Mesenteric fat pad (tissue), 1 donor: ENCODE measurements around the gene INTS2. TPM values are rescaled to one million over a fixed set of nuclear protein-coding genes. Genes with fewer than 3 reads are reported as not detected.
"Not testable (repeated sequence)": the region's sequence is repeated elsewhere in the genome, so short reads cannot be mapped to it uniquely, and the experiment has no call there.

Experiments
- DNase-seq: peaks from one replicate; pipeline ENCODE4 v3.0.0-alpha.2; 2020; ENCODE audit warnings: low spot score
- total RNA-seq: library from RNA; stranded (reverse); fragmentation: NEBNext Ultra II Directional; extraction: Animal tissue kit (Norgen Biotek cat#: 25700); gene quantifications from one replicate; pipeline ENCODE4 v1.2.1, GENCODE V29; 2021
- donor health status: DM: yes; HTN: yes; CAD: no.

The INTS2 gene
- total RNA-seq, 1 donor from 2014 or later = 11.9 TPM

- not testable (repeated sequence) for DNase-seq
These were observed 101.6 kb downstream of the INTS2 start for GRCh38 chr17:61826198-61826597.

DNA sequence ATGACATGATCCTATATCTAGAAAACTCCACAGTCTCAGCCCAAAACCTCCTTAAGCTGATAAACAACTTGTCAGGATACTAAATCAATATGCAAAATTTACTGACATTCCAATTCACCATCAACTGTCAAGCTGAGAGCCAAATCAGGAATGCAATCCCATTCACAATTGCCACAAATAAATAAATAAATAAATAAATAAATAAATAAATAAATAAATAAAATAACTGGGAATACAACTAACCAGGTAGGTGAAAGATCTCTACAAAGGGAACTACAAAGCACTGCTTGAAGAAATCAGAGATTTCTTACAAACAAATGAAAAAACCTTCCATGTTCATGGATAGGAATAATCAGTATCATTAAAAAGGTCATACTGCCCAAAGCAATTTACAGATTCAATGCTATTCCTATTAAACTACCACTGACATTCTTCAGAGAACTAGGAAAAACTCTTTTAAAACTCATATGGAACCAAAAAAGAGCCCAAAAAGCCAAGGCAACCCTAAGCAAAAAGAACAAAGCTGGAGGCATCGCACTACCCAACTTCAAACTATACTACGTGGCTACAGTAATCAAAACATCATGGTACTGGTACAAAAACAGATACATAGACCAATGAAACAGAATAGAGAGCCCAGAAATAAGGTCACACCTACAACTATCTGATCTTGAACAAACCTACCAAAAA, 102.2 kb downstream of the INTS2 start:
- DNase-seq = no peak

DNA sequence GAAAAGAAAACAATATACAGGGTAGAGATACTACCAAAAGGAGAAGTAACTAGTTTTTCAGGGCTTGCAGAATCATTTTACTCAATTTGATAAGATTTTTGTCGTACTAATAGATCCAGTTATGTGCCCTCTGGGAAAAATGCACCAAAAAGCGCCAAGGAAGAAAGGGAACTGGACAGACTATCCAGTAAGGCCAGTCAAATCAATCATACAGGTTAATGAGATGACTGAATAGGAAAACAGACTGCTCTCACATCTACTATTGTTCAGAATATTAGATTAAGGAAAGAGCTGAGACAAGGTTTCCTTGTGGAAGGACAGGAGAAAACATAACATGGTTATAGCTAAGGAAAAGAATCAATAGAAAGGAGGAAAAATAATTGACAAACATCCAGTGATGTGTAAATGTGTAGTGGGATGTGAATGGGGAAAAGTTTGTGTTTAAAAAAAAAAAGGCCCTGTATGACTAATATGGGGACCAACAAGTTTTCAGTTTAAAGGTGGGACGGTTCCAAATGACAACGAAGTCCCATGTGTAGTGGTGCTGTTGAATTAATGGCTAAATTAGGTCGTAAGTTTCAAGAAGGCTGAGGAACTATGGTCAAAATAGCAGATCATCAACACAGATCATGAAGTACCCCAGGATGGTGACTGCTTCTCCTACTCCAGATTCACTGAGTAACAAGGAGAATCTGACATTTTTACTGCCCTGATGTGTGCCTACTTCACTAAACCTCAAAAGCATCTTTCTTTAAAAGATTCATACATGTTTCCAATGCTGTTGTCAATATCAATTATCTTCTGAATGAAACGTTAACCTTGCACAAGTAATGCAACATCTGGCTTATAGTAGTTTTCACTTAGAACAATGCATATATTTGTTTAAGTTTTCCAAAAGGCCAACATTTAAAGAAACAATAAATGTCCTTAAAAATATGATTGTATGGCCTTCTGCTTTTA, 105.2 kb downstream of the INTS2 start:
- no peak for DNase-seq

GRCh38 chr17:61821655-61822054, 106.1 kb downstream of the INTS2 start:
- DNase-seq = no peak

DNA sequence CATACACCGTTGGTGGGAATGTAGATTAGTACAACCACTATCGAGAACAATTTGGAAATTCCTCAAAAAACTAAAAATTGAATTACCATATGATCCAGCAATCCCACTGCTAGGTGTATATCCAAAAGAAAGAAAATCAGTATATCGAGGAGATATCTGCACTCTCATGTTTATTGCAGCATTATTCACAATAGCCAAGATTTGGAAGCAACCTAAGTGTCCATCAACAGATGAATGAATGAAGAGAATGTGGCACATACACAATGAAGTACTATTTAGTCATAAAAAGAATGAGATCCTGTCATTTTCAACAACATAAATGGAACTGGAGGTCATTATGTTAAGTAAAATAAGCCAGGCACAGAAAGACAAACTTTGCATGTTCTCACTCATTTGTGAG, 108.5 kb downstream of the INTS2 start:
- DNase-seq = not testable (repeated sequence)

DNA sequence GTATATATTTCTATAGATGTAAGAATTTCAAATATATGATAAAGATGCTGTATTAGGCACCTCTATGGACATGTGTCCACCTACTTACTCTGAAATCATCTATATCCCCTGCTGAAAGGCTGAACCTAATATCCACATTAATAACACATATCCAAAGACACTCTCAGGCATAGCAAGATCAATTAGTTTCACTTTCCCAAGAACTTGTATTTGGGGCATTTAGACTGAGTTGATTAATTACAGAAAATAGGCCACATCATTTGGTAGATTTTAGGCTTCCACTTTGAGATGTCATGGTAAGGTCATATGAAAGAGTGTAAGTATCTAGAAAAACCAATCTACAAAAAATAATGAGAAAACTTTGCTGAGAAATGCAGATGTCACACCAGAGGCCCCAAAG, 109.6 kb downstream of the INTS2 start:
- no peak for DNase-seq

DNA sequence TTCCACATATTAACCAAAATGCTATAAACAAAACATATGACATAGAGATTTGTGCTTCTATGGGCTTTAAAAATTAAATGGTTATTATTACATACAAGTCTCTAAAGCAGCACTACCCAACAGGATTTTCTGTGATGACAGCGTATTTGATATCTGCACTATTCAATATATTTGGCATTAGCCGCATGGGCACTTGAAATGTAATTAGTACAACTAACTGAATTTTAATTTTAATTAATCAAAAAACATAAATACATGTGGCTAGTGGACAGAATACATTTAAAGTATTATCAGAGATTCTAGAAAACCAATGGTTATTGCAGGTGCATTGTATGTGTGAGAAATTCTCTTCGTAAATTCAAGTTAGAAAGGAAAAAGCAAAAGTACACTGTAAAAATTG, 110.3 kb downstream of the INTS2 start:
- DNase-seq = no peak

GRCh38 chr17:61816538-61816937, 111.2 kb downstream of the INTS2 start:
- no peak for DNase-seq

GRCh38 chr17:61815863-61816503, 111.8 kb downstream of the INTS2 start:
- no peak for DNase-seq

Other genes starting within 250 kb of the INTS2 start
- gene BRIP1, start 64.5 kb downstream of the INTS2 start, total RNA-seq = 0.45 TPM
- gene MED13, start 137.3 kb upstream of the INTS2 start, total RNA-seq = 67.3 TPM